Mesenchymal stem cell (in vitro differentiated cells and primary cell): ENCODE results near the gene GSTM3.
A peak's percentile ranks its signal among the peaks of the same experiment; 100 is the strongest.

ENCODE experiments used
- DNase-seq: peaks from one replicate; pipeline ENCODE4 v3.0.0-alpha.2; 2013
- H2AFZ ChIP-seq: one replicate; pipeline ENCODE4 v1.6.1; 2013; ENCODE audit warnings: low read depth, mild to moderate bottlenecking, control low read depth, inconsistent platforms, low read length, moderate library complexity
- H2AK5ac ChIP-seq: 2 replicates; pipeline ENCODE4 v1.6.1; 2013; ENCODE audit warnings: low read length, moderate library complexity, mild to moderate bottlenecking, inconsistent platforms; ENCODE audit not compliant: severe bottlenecking
- H2BK120ac ChIP-seq: one replicate; pipeline ENCODE4 v1.6.1; 2013; ENCODE audit warnings: low read depth, mild to moderate bottlenecking, inconsistent platforms, low read length, moderate library complexity
- H2BK12ac ChIP-seq, 2 experiments: one replicate each; pipeline ENCODE4 v1.6.1; 2013; ENCODE audit warnings: inconsistent platforms in 2 of 2, low read length in 2 of 2, mild to moderate bottlenecking in 2 of 2, moderate library complexity in 2 of 2, control low read depth in 1 of 2
- H2BK15ac ChIP-seq: one replicate; pipeline ENCODE4 v1.6.1; 2013; ENCODE audit warnings: mild to moderate bottlenecking, low read depth, inconsistent platforms; ENCODE audit not compliant: poor library complexity, severe bottlenecking
- H2BK5ac ChIP-seq: 2 replicates; pipeline ENCODE4 v1.6.1; 2013; ENCODE audit warnings: low read depth, mild to moderate bottlenecking, low read length, control low read depth, inconsistent platforms; ENCODE audit not compliant: poor library complexity, severe bottlenecking
- H3K14ac ChIP-seq, 2 experiments: one replicate each; pipeline ENCODE4 v1.6.1; 2013; ENCODE audit warnings: inconsistent platforms in 2 of 2, low read length in 2 of 2, control low read depth in 1 of 2, mild to moderate bottlenecking in 1 of 2, moderate library complexity in 1 of 2
- H3K18ac ChIP-seq, 2 experiments: one replicate each; pipeline ENCODE4 v1.6.1; 2013; ENCODE audit warnings: inconsistent platforms in 2 of 2, low read length in 2 of 2, control low read depth in 1 of 2, low read depth in 1 of 2, mild to moderate bottlenecking in 1 of 2
- H3K23ac ChIP-seq, 2 experiments: one replicate each; pipeline ENCODE4 v1.6.1; 2013; ENCODE audit warnings: inconsistent platforms in 2 of 2, low read length in 2 of 2, mild to moderate bottlenecking in 2 of 2, moderate library complexity in 2 of 2, control low read depth in 1 of 2
- H3K27ac ChIP-seq: 2 replicates; pipeline ENCODE4 v1.5.1; 2013; ENCODE audit warnings: mild to moderate bottlenecking, moderate library complexity, low read length, control low read depth, inconsistent platforms; ENCODE audit not compliant: poor library complexity, severe bottlenecking
- H3K27me3 ChIP-seq, 2 experiments: 2 replicates each; pipeline versions ENCODE4 v1.6.1 to v1.7.0; 2013; ENCODE audit warnings: low read length in 2 of 2, mild to moderate bottlenecking in 2 of 2, moderate library complexity in 2 of 2, control low read depth in 1 of 2, inconsistent platforms in 1 of 2; ENCODE audit not compliant: control insufficient read depth in 1 of 2, insufficient read depth in 1 of 2
- H3K36me3 ChIP-seq, 2 experiments: 2 replicates each; pipeline versions ENCODE4 v1.6.1 to v1.7.0; 2013; ENCODE audit warnings: low read length in 2 of 2, control low read depth in 1 of 2, inconsistent platforms in 1 of 2, low read depth in 1 of 2, mild to moderate bottlenecking in 1 of 2; ENCODE audit not compliant: insufficient read depth in 2 of 2, control insufficient read depth in 1 of 2
- H3K4ac ChIP-seq, 2 experiments: one replicate each; pipeline ENCODE4 v1.6.1; 2013; ENCODE audit warnings: inconsistent platforms in 2 of 2, low read length in 2 of 2, mild to moderate bottlenecking in 2 of 2, moderate library complexity in 2 of 2, control low read depth in 1 of 2, low read depth in 1 of 2
- H3K4me1 ChIP-seq: 2 replicates; pipeline ENCODE4 v1.6.1; 2013; ENCODE audit warnings: low read depth, low read length, control low read depth; ENCODE audit not compliant: control insufficient read depth, insufficient read depth
- H3K4me2 ChIP-seq: 2 replicates; pipeline ENCODE4 v1.6.1; 2013; ENCODE audit warnings: low read length, mild to moderate bottlenecking, inconsistent platforms; ENCODE audit not compliant: poor library complexity, severe bottlenecking
- H3K4me3 ChIP-seq, 2 experiments: 2 replicates each; pipeline versions ENCODE4 v1.5.1 to v1.7.0; 2013; ENCODE audit warnings: low read length in 2 of 2, mild to moderate bottlenecking in 2 of 2, control low read depth in 1 of 2, low read depth in 1 of 2; ENCODE audit not compliant: insufficient read depth in 1 of 2
- H3K79me1 ChIP-seq: replicated peaks from 2 replicates; pipeline ENCODE4 v1.6.1; 2013; ENCODE audit warnings: mild to moderate bottlenecking, control low read depth, low read length, inconsistent platforms; ENCODE audit not compliant: poor library complexity, severe bottlenecking
- H3K9ac ChIP-seq: 2 replicates; pipeline ENCODE4 v1.7.0; 2013; ENCODE audit warnings: mild to moderate bottlenecking, low read length, moderate library complexity
- H3K9me3 ChIP-seq: 2 replicates; pipeline ENCODE4 v1.7.0; 2013; ENCODE audit warnings: mild to moderate bottlenecking, low read length; ENCODE audit not compliant: control insufficient read depth
- H4K8ac ChIP-seq: one replicate; pipeline ENCODE4 v1.6.1; 2013; ENCODE audit warnings: inconsistent platforms, mild to moderate bottlenecking, low read length, moderate library complexity
- H4K91ac ChIP-seq: one replicate; pipeline ENCODE4 v1.6.1; 2013; ENCODE audit warnings: mild to moderate bottlenecking, low read length, inconsistent platforms
- WGBS: methylation state at CpG from one replicate; pipeline ENCODE4 v1.1.7; 2013; ENCODE audit warnings: mixed read lengths; 5-methylcytosine and 5-hydroxymethylcytosine counted together

Gene GSTM3

GRCh38 chr1:109769330-109770078, 28.7 kb upstream of the GSTM3 start:
- Histone ChIP-seq H3K4me1 (peaks cover 10% of the 10 kb centered on the region), H2AK5ac (peak overlapping the region; percentile 33), H2BK12ac (peak overlapping the region in 1 of 2 experiments; percentile 15), H3K9me3 (no peaks in the 10 kb centered on the region), H4K8ac (no peak overlapping the region), H3K14ac (peak overlapping the region in 1 of 2 experiments; percentile 18), H3K23ac (no peak overlapping the region), H4K91ac (no peak overlapping the region), H3K27me3 (peaks cover 7 to 13% of the 10 kb centered on the region in 2 experiments), H3K4ac (no peak overlapping the region), H2BK15ac (no peak overlapping the region), H2BK120ac (no peak overlapping the region), H3K9ac (no peak overlapping the region), H2AFZ (no peak overlapping the region), H3K79me1 (no peaks in the 10 kb centered on the region), H3K4me2 (no peak overlapping the region), H3K18ac (no peak overlapping the region), H3K36me3 (no peaks in the 10 kb centered on the region), H3K4me3 (no peak overlapping the region), H2BK5ac (no peak overlapping the region), H3K27ac (no peak overlapping the region)
- 79% methylated on average over 11 of the region's 11 CpGs for WGBS
- DNase-seq = peak; percentile 69

- no peak overlapping the region for H3K14ac ChIP-seq
- no peaks in the 10 kb centered on the region for H3K79me1 ChIP-seq
- no peak overlapping the region for H2AFZ ChIP-seq
- H2BK12ac ChIP-seq = no peak overlapping the region
- DNase-seq = no peak
- H3K4me3 ChIP-seq = no peak overlapping the region
- 94% methylated on average over 7 of the region's 7 CpGs for WGBS
- H4K8ac ChIP-seq = no peak overlapping the region
- no peak overlapping the region for H3K18ac ChIP-seq
- no peak overlapping the region for H3K9ac ChIP-seq
- no peaks in the 10 kb centered on the region for H3K36me3 ChIP-seq
- H2BK15ac ChIP-seq = no peak overlapping the region
- H3K4me2 ChIP-seq = no peak overlapping the region
- no peak overlapping the region for H4K91ac ChIP-seq
- H3K23ac ChIP-seq = no peak overlapping the region
- H3K4me1 ChIP-seq = peaks cover 6% of the 10 kb centered on the region
- H3K9me3 ChIP-seq = no peaks in the 10 kb centered on the region
- H3K4ac ChIP-seq = no peak overlapping the region
- no peak overlapping the region for H2BK120ac ChIP-seq
- H3K27me3 ChIP-seq = peaks cover 7 to 13% of the 10 kb centered on the region in 2 experiments
- H2AK5ac ChIP-seq = peak overlapping the region; percentile 30
- no peak overlapping the region for H2BK5ac ChIP-seq
- H3K27ac ChIP-seq = no peak overlapping the region
Observed at GRCh38 chr1:109768820-109769219, 28.0 kb upstream of the GSTM3 start.

- Histone ChIP-seq H2AFZ (no peak overlapping the region), H3K14ac (no peak overlapping the region), H3K27ac (no peak overlapping the region), H3K4me2 (no peak overlapping the region), H3K4me3 (no peak overlapping the region), H3K23ac (no peak overlapping the region), H3K9ac (no peak overlapping the region), H2BK120ac (no peak overlapping the region), H3K27me3 (peaks cover 7 to 13% of the 10 kb centered on the region in 2 experiments), H4K91ac (no peak overlapping the region), H3K18ac (no peak overlapping the region), H3K4ac (no peak overlapping the region), H2BK15ac (no peak overlapping the region), H3K36me3 (no peaks in the 10 kb centered on the region), H2BK5ac (no peak overlapping the region), H3K9me3 (no peaks in the 10 kb centered on the region), H2AK5ac (peak overlapping the region; percentile 30), H2BK12ac (no peak overlapping the region), H3K79me1 (no peaks in the 10 kb centered on the region), H3K4me1 (peaks cover 6% of the 10 kb centered on the region), H4K8ac (no peak overlapping the region)
- WGBS = 68% methylated on average over 2 of the region's 2 CpGs
- no peak for DNase-seq
Observed at GRCh38 chr1:109768335-109768650, 27.5 kb upstream of the GSTM3 start.

GRCh38 chr1:109767637-109768334, 26.9 kb upstream of the GSTM3 start:
- H2AK5ac ChIP-seq = no peak overlapping the region
- no peak overlapping the region for H3K18ac ChIP-seq
- H2BK120ac ChIP-seq = no peak overlapping the region
- H3K4me3 ChIP-seq = no peak overlapping the region
- no peak overlapping the region for H2BK15ac ChIP-seq
- H4K91ac ChIP-seq = no peak overlapping the region
- H2BK5ac ChIP-seq = no peak overlapping the region
- no peak overlapping the region for H4K8ac ChIP-seq
- H3K9me3 ChIP-seq = no peaks in the 10 kb centered on the region
- WGBS = 95% methylated on average over 10 of the region's 10 CpGs
- peak overlapping the region in 1 of 2 experiments; percentile 21 for H3K14ac ChIP-seq
- H3K36me3 ChIP-seq = no peaks in the 10 kb centered on the region
- H3K4me2 ChIP-seq = no peak overlapping the region
- no peak overlapping the region for H2BK12ac ChIP-seq
- DNase-seq = no peak
- no peak overlapping the region for H3K27ac ChIP-seq
- peaks cover 6% of the 10 kb centered on the region for H3K4me1 ChIP-seq
- no peak overlapping the region for H3K9ac ChIP-seq
- peaks cover 7 to 13% of the 10 kb centered on the region in 2 experiments for H3K27me3 ChIP-seq
- no peaks in the 10 kb centered on the region for H3K79me1 ChIP-seq
- no peak overlapping the region for H2AFZ ChIP-seq
- H3K4ac ChIP-seq = no peak overlapping the region
- no peak overlapping the region for H3K23ac ChIP-seq
